NCI-H526 treated with DMSO at 0.1 percent for 48 hours (cell line): ENCODE results near the gene ZFP42.
"Not testable (repeated sequence)": the region's sequence is repeated elsewhere in the genome, so short reads cannot be mapped to it uniquely, and the experiment has no call there.

Source experiments
- DNase-seq: peaks from one replicate; lab custom pipeline; 2025; lab: John Stamatoyannopoulos, UW

The ZFP42 gene

GRCh38 chr4:188021548-188022249 is 26.1 kb downstream of the ZFP42 start:
- DNase-seq: no peak

- DNase-seq: peak; percentile 66
These were observed 28.1 kb downstream of the ZFP42 start for GRCh38 chr4:188023682-188024081.

- no peak for DNase-seq
These were observed 29.9 kb downstream of the ZFP42 start for GRCh38 chr4:188025476-188025875.

- DNase-seq: no peak
These were observed 33.5 kb downstream of the ZFP42 start for GRCh38 chr4:188029114-188029513.

GRCh38 chr4:188030401-188030800 is 34.8 kb downstream of the ZFP42 start:
- DNase-seq: peak; percentile 21

- DNase-seq: no peak
These were observed 36.2 kb downstream of the ZFP42 start for GRCh38 chr4:188031751-188032150.

- no peak for DNase-seq
These were observed 36.6 kb downstream of the ZFP42 start for GRCh38 chr4:188032170-188032569.

- DNase-seq: no peak
These were observed 37.0 kb downstream of the ZFP42 start for GRCh38 chr4:188032583-188032982.

GRCh38 chr4:188037003-188037713 is 41.6 kb downstream of the ZFP42 start:
- no peak for DNase-seq

- DNase-seq: no peak
These were observed 46.1 kb downstream of the ZFP42 start for GRCh38 chr4:188041721-188042120.

- no peak for DNase-seq
These were observed 46.6 kb downstream of the ZFP42 start for GRCh38 chr4:188042191-188042590.

GRCh38 chr4:188043154-188043553 is 47.6 kb downstream of the ZFP42 start:
- DNase-seq: no peak

GRCh38 chr4:188045461-188045860 is 49.9 kb downstream of the ZFP42 start:
- not testable (repeated sequence) for DNase-seq

GRCh38 chr4:188046657-188047056 is 51.1 kb downstream of the ZFP42 start:
- no peak for DNase-seq

GRCh38 chr4:188053302-188053701 is 57.7 kb downstream of the ZFP42 start:
- no peak for DNase-seq
